Stomach (tissue), 4 donors: ENCODE data around the gene RPS6KL1.

Experiments used
- EP300 ChIP-seq: sonication (generic); formaldehyde crosslinking; IDR thresholded peaks from one replicate; pipeline ENCODE4 v1.6.1; 2017; ENCODE audit warnings: antibody characterized with exemption
- POLR2A ChIP-seq, 4 donors: fragments of 450-650 bp; IDR thresholded peaks; one replicate each; pipeline ENCODE4 v1.6.1; 2016; ENCODE audit warnings: antibody characterized with exemption in 4 of 4, control low read depth in 2 of 4, mild to moderate bottlenecking in 1 of 4, moderate library complexity in 1 of 4
- POLR2AphosphoS5 ChIP-seq, 3 donors: sonication (generic); formaldehyde crosslinking; IDR thresholded peaks; one replicate each; pipeline ENCODE4 v1.6.1; 2016; ENCODE audit warnings: antibody characterized with exemption in 3 of 3
- TF ChIP-seq, protein P1 (sequence below), 7 experiments: fragments of 450-650 bp in 4 of 7; fragments of 200-600 bp in 3 of 7; sonication (generic) in 3 of 7; IDR thresholded peaks; one replicate each; pipeline ENCODE4 v1.5.1; 2016 to 2019; ENCODE audit warnings: antibody characterized with exemption in 7 of 7, control low read depth in 2 of 7, mild to moderate bottlenecking in 1 of 7

GRCh38 chr14:74950795-74951442 lies 27.9 kb upstream of the RPS6KL1 start:
- TF ChIP-seq, protein P1, sequence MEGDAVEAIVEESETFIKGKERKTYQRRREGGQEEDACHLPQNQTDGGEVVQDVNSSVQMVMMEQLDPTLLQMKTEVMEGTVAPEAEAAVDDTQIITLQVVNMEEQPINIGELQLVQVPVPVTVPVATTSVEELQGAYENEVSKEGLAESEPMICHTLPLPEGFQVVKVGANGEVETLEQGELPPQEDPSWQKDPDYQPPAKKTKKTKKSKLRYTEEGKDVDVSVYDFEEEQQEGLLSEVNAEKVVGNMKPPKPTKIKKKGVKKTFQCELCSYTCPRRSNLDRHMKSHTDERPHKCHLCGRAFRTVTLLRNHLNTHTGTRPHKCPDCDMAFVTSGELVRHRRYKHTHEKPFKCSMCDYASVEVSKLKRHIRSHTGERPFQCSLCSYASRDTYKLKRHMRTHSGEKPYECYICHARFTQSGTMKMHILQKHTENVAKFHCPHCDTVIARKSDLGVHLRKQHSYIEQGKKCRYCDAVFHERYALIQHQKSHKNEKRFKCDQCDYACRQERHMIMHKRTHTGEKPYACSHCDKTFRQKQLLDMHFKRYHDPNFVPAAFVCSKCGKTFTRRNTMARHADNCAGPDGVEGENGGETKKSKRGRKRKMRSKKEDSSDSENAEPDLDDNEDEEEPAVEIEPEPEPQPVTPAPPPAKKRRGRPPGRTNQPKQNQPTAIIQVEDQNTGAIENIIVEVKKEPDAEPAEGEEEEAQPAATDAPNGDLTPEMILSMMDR (IDR thresholded peaks at IDR 0.05): no peak
- no peak for TF ChIP-seq POLR2A (IDR thresholded peaks at IDR 0.05)
- TF ChIP-seq EP300: no peak
- TF ChIP-seq POLR2AphosphoS5 (IDR thresholded peaks at IDR 0.05): no peak
